Measurements from ENCODE around the gene SUFU. TPM values are rescaled to one million over a fixed set of nuclear protein-coding genes. Genes with fewer than 3 reads are reported as not detected.
A peak's percentile ranks its signal among the peaks of the same experiment; 100 is the strongest.

Gene SUFU
- total RNA-seq, 1 donor from 2014 or later = 10.8 TPM

DNA sequence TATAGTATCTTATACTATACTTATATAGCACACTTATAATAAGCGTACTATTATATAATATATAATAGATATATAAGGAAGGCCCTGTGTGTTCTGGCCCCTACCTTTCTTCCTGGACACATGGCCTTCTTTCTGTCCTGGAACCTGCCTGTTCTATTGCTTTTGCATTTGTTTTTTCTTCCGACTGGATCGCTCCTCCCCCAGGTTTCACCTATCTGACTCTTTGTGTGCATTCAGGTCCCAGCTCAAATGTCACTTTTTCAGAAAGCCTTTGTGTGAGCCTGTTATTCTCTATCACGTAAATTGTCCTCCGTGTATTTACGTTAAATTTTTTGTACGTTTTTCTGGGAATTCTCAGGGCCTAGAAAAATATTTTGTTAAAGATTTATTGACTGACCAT lies 137.6 kb downstream of the SUFU start:
- DNase-seq = no peak

DNA sequence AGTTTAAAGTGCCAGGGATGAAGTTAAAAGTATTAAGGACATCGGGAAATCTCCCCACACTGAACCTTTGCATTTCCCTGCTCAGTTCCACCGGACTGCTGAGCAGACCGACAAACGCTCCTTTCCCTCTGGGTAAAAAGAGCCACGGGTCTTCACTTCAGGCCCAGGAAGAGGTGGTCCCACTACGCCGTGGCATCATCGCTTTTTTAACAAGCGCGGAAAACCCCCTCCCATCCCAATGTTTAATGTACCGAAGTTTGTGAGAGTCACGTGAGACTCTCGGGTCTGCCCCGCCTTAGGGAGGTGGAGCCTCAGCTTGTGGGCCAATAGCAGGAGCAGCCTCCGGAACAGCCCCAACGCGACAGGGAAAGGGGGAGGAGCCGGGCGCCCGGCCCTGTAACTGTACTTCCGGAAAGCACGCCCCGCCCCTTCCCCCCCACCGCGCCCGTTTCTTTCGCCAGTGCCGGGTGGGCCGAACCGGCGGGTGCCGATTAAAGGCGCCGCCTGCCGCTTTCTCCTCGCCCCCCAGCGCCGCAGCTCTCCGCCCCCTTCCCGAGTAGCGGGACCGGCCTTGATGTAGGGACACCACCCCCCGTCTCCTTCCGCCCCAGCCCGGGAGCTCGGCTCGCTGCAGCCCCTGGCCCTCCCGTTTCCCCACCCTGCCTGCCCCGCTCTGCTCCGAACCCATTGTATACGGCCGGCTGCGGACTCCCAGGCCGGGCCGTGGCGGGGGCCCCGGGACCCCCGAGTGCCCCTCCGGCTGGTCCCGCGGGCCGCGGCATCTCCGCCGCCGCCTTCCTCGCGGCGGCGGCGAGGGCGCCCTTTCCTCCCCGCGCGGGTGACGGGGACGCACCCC lies 138.3 kb downstream of the SUFU start:
- DNase-seq = peak; percentile 99

- peak; percentile 91 for DNase-seq
Measured at GRCh38 chr10:102642736-102643335, 139.1 kb downstream of the SUFU start.

- peak; percentile 87 for DNase-seq
Measured at GRCh38 chr10:102643336-102644065, 139.7 kb downstream of the SUFU start.

DNA sequence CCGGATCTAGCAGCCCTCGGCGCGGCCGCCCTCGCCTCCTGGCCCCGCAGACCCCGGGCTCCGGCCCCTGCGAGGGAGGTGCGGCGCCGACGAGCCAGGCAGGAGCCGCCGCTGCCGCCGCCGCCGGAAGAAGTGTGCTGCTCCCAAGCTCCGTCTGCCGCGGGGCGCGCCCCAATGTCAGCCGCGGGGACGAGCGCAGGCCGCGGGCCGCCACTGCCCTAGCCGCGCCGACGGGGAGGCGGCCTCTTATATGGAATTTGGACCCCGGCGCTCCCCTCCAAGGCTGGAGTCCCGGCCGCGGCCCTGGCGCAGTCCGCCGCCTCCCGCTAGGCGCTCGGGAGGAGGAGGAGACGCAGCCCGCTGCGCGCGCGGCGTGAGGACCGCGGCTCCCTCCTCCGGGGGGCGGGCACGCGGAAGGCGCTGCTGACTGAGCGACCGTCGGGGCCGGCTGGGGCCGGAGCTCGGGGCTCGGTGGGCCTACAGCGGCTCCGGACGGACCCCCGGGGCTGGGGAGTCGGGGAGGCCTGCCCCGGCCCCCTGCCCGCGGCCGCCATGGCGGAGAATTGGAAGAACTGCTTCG lies 140.4 kb downstream of the SUFU start, which contains the start of gene TRIM8:
Gene TRIM8 (plus strand): TSS at position 414 of the 580 bp plus-strand sequence. CDS start 139 bp downstream, at position 553.
- DNase-seq = peak; percentile 62

DNA sequence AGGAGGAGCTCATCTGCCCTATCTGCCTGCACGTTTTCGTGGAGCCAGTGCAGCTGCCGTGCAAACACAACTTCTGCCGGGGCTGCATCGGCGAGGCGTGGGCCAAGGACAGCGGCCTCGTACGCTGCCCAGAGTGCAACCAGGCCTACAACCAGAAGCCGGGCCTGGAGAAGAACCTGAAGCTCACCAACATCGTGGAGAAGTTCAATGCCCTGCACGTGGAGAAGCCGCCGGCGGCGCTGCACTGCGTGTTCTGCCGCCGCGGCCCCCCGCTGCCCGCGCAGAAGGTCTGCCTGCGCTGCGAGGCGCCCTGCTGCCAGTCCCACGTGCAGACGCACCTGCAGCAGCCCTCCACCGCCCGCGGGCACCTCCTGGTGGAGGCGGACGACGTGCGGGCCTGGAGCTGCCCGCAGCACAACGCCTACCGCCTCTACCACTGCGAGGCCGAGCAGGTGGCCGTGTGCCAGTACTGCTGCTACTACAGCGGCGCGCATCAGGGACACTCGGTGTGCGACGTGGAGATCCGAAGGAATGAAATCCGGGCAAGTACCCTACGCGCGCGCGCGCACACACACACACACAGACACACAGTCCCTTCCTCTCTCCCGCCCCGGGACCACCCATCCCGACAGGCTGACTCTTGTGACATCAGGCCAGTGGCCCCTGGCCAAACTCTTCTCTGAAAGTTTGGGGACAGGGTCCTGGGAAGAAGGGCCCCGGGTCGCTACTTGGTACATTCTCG lies 141.0 kb downstream of the SUFU start:
- peak; percentile 85 for DNase-seq

DNA sequence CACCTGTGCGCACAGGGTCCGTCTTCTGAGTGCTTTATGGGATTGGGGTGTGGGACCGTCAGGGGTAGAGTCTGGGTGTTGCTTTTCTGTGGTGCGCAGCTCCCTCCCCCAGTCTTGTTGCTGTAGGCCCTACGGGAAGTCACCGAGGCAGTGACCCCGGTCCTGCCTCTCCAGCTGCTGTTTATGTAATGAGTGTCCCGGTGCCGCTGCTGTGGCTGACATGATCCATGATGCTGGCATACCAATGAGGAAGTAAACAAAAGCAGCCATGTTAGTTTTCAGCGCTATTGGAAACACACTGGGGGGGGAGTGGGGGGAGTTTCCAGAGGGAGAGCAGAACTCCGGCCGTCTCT lies 141.6 kb downstream of the SUFU start:
- DNase-seq = peak; percentile 80

- peak; percentile 93 for DNase-seq
Measured at GRCh38 chr10:102645741-102646609, 142.2 kb downstream of the SUFU start.

DNA sequence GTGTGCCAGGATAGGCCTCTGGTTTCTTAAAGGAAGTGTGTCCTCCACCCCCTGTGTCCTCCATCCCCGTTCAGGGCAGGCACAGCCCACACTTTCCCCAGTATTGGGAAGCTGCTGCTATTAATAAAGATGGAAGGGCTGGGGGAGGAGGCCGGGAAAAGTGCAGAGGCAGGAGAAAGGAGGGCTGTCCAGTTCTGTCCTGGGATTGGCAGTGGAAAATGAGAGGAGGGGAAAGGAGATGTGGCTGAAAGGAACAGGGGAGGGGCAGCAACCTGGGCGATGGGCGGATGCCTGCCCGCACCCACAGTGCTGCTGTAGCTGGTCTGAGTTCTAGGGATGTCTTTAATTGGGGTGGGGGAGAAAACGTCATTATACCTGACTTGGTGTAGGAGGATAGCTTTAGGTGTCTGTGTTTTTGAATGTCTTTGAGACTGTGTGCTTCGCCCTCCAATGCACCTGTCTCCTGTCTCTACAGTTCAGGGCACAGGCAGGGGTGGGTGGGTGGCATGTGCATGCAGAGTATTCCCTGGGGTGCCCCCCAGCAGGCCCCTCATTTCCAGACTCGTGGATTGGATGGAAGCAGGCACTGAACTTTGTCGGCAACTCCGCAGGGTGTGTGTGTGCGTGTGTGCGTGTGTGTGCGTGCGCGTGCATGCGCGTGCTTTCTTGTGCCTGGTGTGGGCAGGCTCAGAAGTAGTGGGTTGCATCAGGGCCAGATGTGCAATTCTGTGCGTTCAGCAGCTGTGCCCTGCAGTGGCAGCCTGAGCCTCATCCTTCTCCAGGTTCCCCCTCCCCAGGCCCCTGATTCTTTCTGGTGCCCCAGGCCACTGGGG lies 143.1 kb downstream of the SUFU start:
- peak; percentile 76 for DNase-seq

DNA sequence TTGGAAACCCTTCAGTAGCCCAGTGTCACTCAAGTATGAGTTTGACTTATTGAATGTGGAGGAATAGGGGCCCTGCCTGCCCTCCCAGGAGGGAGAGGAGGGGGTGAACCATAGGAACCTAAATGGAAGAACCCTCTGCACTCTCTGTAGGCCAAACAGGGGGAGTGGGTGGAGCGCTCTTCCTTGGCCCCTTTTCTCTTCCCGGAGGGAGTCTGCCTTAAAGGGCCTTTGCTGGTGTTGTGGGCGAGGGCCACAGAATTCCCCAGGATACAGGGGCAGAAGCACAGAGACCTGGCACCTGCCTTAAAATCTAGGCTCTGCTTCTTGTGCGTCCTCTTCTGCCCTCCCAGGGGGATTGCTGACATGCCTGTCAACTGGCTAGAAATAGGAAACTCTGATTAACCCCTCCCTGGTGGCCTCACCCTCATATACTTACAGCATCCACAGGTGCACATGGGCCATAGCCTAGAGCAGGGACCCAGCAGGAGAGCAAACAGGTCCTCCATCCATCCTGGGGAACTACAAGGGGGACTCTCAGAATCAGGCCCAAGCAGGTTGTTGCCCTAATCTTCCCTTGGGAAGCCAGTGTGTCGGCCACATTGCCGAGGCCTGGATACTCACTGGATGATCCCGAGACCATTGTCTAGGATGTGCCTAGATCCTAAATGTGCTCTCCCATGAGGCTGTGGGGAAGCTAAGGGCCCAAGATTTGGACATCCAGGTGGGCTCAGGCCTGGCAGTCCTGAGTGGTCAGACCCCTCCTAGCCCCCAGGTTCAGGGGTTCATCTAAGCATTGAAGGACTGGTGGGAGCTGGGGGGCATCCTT lies 143.9 kb downstream of the SUFU start:
- DNase-seq = no peak

DNA sequence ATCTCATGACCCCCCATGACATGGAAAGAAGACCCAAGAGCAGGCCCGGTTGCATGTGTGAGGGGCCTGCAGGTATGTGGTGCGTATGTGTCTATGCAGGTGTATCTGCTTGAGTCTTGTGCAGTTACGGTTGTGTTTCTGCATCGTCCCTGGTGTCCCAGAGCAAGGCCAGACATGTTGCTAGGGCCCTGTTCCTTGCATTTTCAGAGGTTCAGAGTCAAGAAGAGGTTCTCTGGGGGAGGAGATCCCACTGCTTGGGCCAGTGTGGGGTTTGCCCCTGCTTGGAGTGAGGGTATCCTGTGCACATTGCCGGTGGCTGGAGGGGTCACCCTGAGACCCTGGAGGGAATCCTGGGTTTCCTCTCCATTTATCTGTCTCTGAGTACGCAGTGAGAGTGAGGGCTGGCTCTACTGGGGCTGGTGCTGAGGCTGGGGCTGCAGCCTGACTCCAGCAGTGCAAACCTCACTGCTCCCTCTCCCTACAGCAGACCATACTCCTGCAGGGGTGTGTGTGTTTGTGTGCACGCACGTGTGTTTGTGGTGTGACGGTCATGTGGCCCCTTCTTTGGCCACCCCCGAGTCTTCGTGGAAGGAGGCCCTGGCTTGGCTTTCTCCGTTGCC lies 144.6 kb downstream of the SUFU start:
- no peak for DNase-seq

- peak; percentile 41 for DNase-seq
Measured at GRCh38 chr10:102648889-102649796, 145.4 kb downstream of the SUFU start.

DNA sequence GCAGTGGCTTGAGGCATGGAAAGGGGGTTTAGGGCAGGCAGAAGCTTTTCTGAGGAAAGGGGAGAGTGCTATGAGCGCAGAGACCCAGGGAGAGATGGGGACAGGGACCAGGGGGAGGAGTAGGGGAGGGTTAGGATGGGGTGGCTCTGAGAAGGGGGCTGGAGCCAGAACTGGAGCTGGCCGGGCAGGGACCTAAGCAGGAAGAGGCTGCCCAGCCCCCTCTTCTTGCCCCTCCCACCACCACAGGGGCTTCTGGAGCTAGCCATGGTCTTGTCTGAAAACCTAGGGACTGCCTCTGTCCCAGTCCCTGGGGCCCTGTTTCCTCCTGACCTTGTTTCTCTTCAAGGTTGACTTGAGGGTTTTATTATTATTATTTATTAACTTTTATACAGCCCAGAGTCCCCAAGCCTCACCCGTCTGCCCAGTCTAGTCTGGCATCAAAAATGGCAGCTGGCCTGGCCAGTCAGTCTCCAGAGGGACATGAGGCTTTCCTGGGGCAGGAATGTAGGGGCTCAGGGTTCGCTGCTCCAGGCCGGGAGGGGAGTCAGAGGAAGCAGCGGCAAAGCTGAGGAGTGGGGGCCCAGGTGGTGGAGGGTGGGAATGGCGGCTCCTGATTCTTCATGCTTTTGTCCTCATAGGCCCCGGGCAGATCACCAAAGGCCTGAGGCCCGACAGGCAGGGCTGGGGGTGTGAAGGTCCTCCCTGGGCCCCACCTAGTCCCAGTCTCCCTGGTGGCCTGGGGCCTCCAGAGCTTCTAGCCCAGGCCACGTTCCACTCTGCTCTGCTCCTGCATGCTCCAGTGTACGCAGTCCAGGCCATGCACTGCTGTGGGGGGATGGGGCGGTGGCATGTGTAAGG lies 146.3 kb downstream of the SUFU start:
- no peak for DNase-seq

GRCh38 chr10:102650655-102651454 lies 147.1 kb downstream of the SUFU start:
- DNase-seq = no peak

DNA sequence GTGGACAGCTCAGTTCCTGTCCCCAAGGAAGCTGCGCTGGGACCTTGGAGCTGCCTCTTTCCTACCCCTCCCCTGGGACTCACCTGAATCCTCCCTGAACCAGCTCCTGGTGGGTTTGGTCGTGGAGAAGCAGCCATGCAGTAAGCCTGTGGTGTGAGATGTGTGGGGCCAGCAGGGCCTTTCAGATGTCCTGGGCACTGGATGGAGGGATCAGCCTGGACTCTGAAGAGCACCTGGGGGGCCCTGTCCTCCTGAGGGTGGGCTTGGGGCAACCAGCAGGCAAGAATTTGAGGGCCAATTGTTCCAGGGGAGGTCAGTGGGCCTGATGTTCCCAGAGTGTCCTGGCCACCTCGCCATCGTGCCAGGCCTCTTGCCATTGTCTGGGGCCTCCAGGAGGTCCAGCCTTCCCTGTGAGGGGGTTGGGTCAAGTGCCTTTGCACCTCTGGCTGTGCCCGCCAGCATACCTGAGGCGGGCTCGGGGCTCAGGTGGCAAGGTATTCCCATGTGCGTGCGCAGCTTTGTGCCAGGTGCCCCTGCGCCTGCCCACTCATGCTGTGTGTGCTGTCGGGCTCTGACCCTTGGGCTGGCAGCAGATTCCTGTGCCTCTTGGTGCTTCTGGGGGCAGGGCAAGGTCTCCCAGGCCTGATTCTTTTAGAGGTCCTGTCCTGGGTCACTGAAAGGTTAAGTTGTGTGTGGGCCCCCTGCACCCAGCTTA lies 147.8 kb downstream of the SUFU start:
- no peak for DNase-seq
